ENCODE measurements around the gene OR2AJ1.

GRCh38 chr1:247923941-247924340 lies 748 bp upstream of the OR2AJ1 start:
- TF ChIP-seq POLR2AphosphoS5 (IDR thresholded peaks at IDR 0.05; ENCODE audit: low read depth, low read length) (no peak), SIN3A (IDR thresholded peaks at IDR 0.05; ENCODE audit: borderline replicate concordance, insufficient read depth, low read length) (no peak), FOXP2 (optimal IDR thresholded peaks at IDR 0.05; ENCODE audit: borderline replicate concordance, extremely low read depth, extremely low read length, insufficient read depth) (no peak)

Measured in PFSK-1 (cell line).